Body of pancreas (tissue), 4 donors: Measurements from ENCODE around the gene KRTAP5-9.
"Not testable (repeated sequence)": the region's sequence is repeated elsewhere in the genome, so short reads cannot be mapped to it uniquely, and the experiment has no call there.

Experiments
- POLR2A ChIP-seq, 3 donors: fragments of 450-650 bp; IDR thresholded peaks; one replicate each; pipeline ENCODE4 v1.6.1; 2016; ENCODE audit warnings: antibody characterized with exemption in 3 of 3, mild to moderate bottlenecking in 2 of 3
- TF ChIP-seq, protein P1 (sequence below), 7 experiments: fragments of 450-650 bp in 4 of 7; fragments of 200-600 bp in 3 of 7; sonication (generic) in 3 of 7; IDR thresholded peaks; one replicate each; pipeline ENCODE4 v1.5.1; 2016 to 2019; ENCODE audit warnings: antibody characterized with exemption in 7 of 7

DNA sequence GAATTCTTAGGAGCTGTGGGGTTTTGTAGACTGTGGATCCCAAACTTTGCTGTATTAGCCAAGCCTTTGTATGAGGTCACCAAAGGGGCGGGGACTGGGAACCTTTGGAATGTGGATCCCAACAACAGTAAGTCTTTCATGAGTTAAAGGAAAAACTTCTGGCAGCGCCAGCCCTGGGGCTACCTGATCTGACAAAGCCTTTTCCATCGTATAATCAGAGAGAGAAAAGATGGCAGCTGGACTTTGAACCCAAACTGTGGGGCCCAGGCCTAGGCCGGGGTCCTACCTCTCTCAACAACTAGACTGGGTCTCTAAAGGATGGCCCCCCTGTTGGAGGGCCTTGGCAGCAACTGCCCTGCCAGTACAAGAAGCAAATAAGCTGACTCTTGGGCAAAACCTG lies 40.1 kb downstream of the KRTAP5-9 start:
- not testable (repeated sequence) for TF ChIP-seq POLR2A (IDR thresholded peaks at IDR 0.05)
- TF ChIP-seq, protein P1, sequence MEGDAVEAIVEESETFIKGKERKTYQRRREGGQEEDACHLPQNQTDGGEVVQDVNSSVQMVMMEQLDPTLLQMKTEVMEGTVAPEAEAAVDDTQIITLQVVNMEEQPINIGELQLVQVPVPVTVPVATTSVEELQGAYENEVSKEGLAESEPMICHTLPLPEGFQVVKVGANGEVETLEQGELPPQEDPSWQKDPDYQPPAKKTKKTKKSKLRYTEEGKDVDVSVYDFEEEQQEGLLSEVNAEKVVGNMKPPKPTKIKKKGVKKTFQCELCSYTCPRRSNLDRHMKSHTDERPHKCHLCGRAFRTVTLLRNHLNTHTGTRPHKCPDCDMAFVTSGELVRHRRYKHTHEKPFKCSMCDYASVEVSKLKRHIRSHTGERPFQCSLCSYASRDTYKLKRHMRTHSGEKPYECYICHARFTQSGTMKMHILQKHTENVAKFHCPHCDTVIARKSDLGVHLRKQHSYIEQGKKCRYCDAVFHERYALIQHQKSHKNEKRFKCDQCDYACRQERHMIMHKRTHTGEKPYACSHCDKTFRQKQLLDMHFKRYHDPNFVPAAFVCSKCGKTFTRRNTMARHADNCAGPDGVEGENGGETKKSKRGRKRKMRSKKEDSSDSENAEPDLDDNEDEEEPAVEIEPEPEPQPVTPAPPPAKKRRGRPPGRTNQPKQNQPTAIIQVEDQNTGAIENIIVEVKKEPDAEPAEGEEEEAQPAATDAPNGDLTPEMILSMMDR (IDR thresholded peaks at IDR 0.05) = not testable (repeated sequence)
